HG02763 (cell line): ENCODE measurements around the gene NME7.

Source experiments
- ATAC-seq: cut with Tn5 transposase; IDR thresholded peaks from one replicate; pipeline ENCODE4 v1.9.1; 2021; ENCODE audit warnings: mild to moderate bottlenecking, moderate library complexity; ENCODE audit not compliant: unreplicated experiment

Gene NME7

DNA sequence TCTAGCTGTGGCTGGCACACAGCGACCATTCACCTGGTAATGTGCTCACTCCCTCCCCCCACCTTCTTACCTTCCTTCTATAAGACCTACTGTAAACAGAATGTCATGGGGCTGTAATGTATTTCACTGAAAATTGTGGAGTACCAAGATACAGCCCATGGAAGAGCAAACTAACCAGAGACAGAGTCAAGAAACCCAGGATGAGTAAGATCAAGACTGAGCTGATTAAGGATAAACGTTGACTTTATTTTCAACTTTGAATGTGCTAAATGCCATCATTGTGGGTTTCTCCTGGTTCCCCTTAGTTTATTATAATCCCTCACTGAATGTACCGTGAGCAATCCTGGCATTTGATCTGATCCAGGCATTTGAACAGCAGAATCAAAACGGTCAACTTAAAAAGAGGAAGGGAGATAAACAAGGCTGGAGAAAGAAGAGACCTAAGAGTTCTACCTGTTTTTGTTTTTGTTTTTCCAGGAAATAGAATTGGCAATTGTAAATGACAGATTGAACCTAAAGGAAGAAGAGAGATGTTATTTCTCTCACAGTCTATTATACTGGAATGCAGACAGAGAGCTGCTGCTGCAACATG lies 277.2 kb downstream of the NME7 start:
- ATAC-seq = no peak

DNA sequence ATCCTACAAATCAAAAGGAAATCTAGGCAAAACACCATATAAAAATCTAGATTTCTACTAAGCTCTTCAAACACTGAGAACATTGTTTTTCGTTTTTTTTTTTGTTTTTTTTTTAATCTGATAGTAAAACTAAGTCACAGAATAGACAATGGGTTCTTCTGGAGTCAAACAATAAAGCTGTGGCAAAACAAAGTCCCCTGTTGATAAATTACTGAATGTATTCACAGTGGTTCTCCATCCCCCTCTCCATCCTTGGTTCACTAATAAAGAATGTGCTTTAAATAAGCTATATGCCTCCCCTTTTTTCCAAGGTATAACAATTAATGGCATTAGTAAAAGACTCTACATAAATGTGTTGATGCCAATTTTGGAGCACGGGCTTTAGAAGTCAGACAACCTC lies 277.8 kb downstream of the NME7 start:
- no peak for ATAC-seq

DNA sequence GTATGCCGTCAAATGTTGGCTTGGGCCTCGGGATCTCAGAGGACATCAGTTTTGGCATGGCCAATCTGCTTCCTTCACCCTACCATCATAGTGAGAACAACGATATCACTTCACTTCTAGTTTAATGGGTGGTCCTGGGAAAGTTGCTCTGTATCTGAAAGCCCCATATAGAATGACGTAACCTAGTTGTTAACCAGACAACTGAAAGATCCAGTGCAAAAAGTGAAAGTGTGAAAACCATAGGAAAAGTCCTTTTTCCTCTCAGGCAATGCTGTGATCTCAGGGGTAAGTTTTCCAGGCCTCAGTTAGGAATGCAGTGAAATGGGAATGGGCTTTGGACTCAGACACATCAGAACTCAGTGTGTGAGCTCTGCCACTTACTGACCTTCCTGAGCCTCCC lies 279.7 kb downstream of the NME7 start:
- ATAC-seq = no peak

DNA sequence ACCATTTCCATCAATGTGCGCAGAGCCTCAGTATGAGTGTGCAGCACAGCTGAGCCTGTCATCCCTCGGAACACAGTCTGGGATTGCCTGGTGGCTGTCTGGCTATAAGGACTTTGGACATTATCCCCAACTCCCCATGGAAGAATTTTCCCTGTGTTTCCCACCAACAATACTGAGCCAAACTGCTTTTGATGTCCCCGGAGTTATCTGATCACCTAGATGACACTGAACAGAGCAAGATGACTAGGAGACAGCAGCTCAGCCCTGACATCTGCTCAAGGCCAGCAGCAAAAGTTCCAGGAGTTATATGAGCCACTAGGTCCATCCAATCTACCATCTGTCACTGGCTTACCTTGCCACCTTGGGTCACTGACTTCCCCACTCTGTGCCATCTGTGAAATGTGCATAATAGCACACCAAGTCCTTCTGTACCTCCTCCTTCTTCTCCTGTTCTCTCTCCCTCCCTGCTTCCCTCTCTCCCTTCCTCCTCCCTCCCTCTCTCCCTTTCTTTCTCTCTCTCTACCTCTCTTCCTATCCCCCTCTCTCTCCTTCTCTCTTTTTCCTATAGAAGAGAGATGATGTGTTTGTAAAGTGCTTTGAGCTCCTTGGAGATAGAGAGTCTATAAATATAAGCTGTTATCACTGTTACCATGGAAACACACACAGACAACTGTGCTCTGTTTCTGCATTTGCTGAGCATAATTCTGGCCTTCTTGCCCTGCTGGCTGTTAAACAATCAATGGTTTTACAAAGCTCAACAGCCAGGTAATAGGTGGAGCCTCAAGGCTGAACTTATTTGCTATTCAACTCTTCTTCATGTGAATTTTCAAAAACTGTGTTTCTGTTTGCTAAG lies 280.8 kb downstream of the NME7 start:
- no peak for ATAC-seq

DNA sequence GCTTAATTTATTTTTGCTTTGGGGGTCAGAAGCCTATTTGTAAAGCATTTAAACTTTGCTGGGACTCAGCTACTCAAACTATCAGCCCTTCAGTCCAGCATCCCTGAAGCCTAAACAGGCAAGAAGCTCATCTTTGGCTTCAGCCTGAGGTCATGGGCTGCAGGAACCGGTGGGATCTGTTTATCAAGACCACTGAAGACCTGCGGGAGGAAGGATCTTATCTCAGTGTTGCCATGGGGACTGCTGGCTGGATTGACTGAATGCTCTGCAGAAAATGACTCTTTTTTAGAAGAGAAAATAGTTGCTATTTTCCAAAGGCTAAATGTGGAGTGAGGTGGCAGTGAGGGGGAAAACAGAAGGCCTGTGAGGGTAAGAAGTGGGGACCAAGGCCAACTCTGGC lies 281.7 kb downstream of the NME7 start:
- ATAC-seq = no peak
